Measurements from ENCODE around the gene C1GALT1.

- TF ChIP-seq CTCF (IDR thresholded peaks at IDR 0.05; ENCODE audit: extremely low read depth in 1 of 2, insufficient read depth in 1 of 2, low read depth in 1 of 2, low read length in 2 of 2) (no peak), JUN (IDR thresholded peaks at IDR 0.05; ENCODE audit: borderline replicate concordance, insufficient read depth, insufficient read length, low read depth) (no peak), MAX (IDR thresholded peaks at IDR 0.05; ENCODE audit: insufficient read depth, insufficient read length) (no peak), POLR2A (IDR thresholded peaks at IDR 0.05; ENCODE audit: low read depth, low read length) (no peak), EZH2 (IDR thresholded peaks at IDR 0.05; ENCODE audit: borderline replicate concordance, low read depth, low read length, severe bottlenecking) (no peak), MYC (IDR thresholded peaks at IDR 0.05; ENCODE audit: low read depth, low read length) (no peak), FOS (IDR thresholded peaks at IDR 0.05; ENCODE audit: borderline replicate concordance, insufficient read depth, low read length) (no peak), POLR2AphosphoS5 (IDR thresholded peaks at IDR 0.05; ENCODE audit: insufficient read depth, low read depth, low read length) (no peak), GATA2 (IDR thresholded peaks at IDR 0.05; ENCODE audit: insufficient read depth, insufficient read length, low read depth, low read length) (no peak)
These were observed 5.7 kb downstream of the C1GALT1 start for GRCh38 chr7:7188091-7188490.

Data from endothelial cell of umbilical vein (primary cell).